HG03139 (cell line): ENCODE data around the gene VAV2.

Source experiments
- ATAC-seq: cut with Tn5 transposase; IDR thresholded peaks from one replicate; pipeline ENCODE4 v1.9.1; 2021; ENCODE audit not compliant: unreplicated experiment

The VAV2 gene

GRCh38 chr9:133843751-133844397, 148.2 kb downstream of the VAV2 start:
- no peak for ATAC-seq

- no peak for ATAC-seq
Measured at GRCh38 chr9:133843250-133843649, 148.9 kb downstream of the VAV2 start.

GRCh38 chr9:133842721-133843227, 149.3 kb downstream of the VAV2 start:
- ATAC-seq: no peak

GRCh38 chr9:133842174-133842573, 149.9 kb downstream of the VAV2 start:
- ATAC-seq: no peak

GRCh38 chr9:133841167-133841812, 150.8 kb downstream of the VAV2 start:
- ATAC-seq: no peak

- no peak for ATAC-seq
Measured at GRCh38 chr9:133839822-133840329, 152.2 kb downstream of the VAV2 start.

- ATAC-seq: no peak
Measured at GRCh38 chr9:133838859-133839507, 153.1 kb downstream of the VAV2 start.

GRCh38 chr9:133837627-133838597, 154.2 kb downstream of the VAV2 start:
- no peak for ATAC-seq

GRCh38 chr9:133836818-133837217, 155.3 kb downstream of the VAV2 start:
- ATAC-seq: no peak

- ATAC-seq: no peak
Measured at GRCh38 chr9:133836001-133836758, 155.9 kb downstream of the VAV2 start.

GRCh38 chr9:133835262-133835901, 156.7 kb downstream of the VAV2 start:
- no peak for ATAC-seq

- no peak for ATAC-seq
Measured at GRCh38 chr9:133834080-133834976, 157.8 kb downstream of the VAV2 start.

GRCh38 chr9:133833388-133834025, 158.6 kb downstream of the VAV2 start:
- no peak for ATAC-seq

- ATAC-seq: no peak
Measured at GRCh38 chr9:133832877-133833276, 159.2 kb downstream of the VAV2 start.

- ATAC-seq: no peak
Measured at GRCh38 chr9:133830711-133831110, 161.4 kb downstream of the VAV2 start.

- no peak for ATAC-seq
Measured at GRCh38 chr9:133830310-133830709, 161.8 kb downstream of the VAV2 start.

GRCh38 chr9:133828338-133828997, 163.7 kb downstream of the VAV2 start:
- no peak for ATAC-seq
